Heart left ventricle (tissue), 13 donors: ENCODE data around the gene CYP2A6.
"Not testable (repeated sequence)": the region's sequence is repeated elsewhere in the genome, so short reads cannot be mapped to it uniquely, and the experiment has no call there.

Experiments
- POLR2A ChIP-seq, 2 donors: fragments of 450-650 bp; IDR thresholded peaks; one replicate each; pipeline ENCODE4 v1.6.1; 2017; ENCODE audit warnings: antibody characterized with exemption in 2 of 2, mild to moderate bottlenecking in 2 of 2, moderate library complexity in 2 of 2
- TF ChIP-seq, protein P1 (sequence below), 12 donors: fragments of 200-600 bp; sonication (generic) in 4 of 12; IDR thresholded peaks; one replicate each; pipeline versions ENCODE4 v1.5.0 to v1.8.0; 2018 to 2022; ENCODE audit warnings: antibody characterized with exemption in 12 of 12, mild to moderate bottlenecking in 5 of 12
- donor health status: ischemic (EF 13 %, LVEDD 7.1; RV severe dilation, severe dysfunction).
- donor health status: DM: no; HTN: yes; CAD: no.
- donor health status: DM: no; HTN: no; CAD: no.
- donor health status: ischemic (EF 25% LVEDD 6.9; RV normal size, moderate dysfunction).
- donor health status: ischemic (EF 25% LVEDD 5.7; RV mildly dilated, moderate dysfunction).
- donor health status: ischemic (EF 35%, LVEDD 5.7; RV mildly dilated, moderate dysfunction).
- donor health status: nonischemic (EF 11% LVEDD 7.7; RV severe dilation, severe dysfunction).
- donor health status: DM: yes; HTN: yes; CAD: no.
- donor health status: PGD.
- donor health status: ischemic (EF 29% LVEDD 5.4; RV normal size, mild dysfunction).
- donor health status: nonischemic (EF 23%, LVEDD 6.1; RV moderate dilation, normal function).

DNA sequence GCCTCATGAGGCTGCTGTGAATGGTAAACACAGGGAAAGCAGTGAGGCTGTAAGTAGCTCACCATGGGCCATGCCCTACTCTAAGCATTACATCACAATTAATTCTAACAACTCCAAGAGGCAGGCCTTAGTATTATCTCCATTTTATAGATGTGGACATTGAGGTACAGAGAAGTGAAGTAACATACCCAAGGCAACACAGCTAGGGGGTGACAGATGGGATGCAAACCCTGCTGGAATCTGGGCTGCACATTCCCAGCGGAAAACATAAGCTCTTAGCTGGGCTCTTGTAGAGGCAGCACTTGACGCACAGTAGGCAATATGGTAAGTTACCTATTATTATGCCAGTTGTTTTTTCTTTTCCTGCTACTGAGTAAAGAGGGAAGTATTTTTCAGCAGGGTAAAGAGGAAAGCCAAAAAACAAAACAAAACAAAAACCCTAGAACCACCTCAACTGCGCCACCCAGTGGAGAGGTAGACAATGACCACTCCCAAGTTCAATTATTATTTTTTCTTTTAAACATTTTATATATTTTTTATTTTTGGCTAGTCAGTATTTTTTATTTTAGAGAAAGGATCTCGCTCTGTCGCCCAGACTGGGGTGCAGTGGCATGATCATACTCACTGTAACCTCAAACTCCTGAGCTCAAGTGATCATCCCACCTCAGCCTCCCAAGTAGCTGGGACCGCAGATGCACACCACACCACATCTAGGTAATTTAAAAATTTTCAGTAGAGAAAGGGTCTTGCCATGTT lies 30.6 kb downstream of the CYP2A6 start:
- TF ChIP-seq, protein P1, sequence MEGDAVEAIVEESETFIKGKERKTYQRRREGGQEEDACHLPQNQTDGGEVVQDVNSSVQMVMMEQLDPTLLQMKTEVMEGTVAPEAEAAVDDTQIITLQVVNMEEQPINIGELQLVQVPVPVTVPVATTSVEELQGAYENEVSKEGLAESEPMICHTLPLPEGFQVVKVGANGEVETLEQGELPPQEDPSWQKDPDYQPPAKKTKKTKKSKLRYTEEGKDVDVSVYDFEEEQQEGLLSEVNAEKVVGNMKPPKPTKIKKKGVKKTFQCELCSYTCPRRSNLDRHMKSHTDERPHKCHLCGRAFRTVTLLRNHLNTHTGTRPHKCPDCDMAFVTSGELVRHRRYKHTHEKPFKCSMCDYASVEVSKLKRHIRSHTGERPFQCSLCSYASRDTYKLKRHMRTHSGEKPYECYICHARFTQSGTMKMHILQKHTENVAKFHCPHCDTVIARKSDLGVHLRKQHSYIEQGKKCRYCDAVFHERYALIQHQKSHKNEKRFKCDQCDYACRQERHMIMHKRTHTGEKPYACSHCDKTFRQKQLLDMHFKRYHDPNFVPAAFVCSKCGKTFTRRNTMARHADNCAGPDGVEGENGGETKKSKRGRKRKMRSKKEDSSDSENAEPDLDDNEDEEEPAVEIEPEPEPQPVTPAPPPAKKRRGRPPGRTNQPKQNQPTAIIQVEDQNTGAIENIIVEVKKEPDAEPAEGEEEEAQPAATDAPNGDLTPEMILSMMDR (IDR thresholded peaks at IDR 0.05) = peak; percentile 77 to 88 (median 82)
- TF ChIP-seq POLR2A (IDR thresholded peaks at IDR 0.05) = not testable (repeated sequence)
